Ascending aorta (tissue), 2 donors: ENCODE results near the gene ZNF786. TPM values are rescaled to one million over a fixed set of nuclear protein-coding genes. Genes with fewer than 3 reads are reported as not detected.

Experiments
- DNase-seq, 2 donors: peaks; one replicate each; pipeline ENCODE4 v3.0.0-alpha.2; 2019; ENCODE audit warnings: low spot score in 2 of 2
- H3K27ac ChIP-seq, 2 donors: fragments of 200-600 bp; sonication (generic); one replicate each; pipeline ENCODE4 v1.5.1; 2016 to 2017; ENCODE audit warnings: mild to moderate bottlenecking in 1 of 2
- H3K27me3 ChIP-seq: fragments of 200-600 bp; sonication (generic); one replicate; pipeline ENCODE4 v1.5.1; 2017
- H3K36me3 ChIP-seq, 2 donors: fragments of 200-600 bp; sonication (generic); one replicate each; pipeline ENCODE4 v1.5.1; 2016
- H3K4me1 ChIP-seq, 2 donors: fragments of 200-600 bp; sonication (generic); one replicate each; pipeline ENCODE4 v1.5.1; 2016 to 2017; ENCODE audit warnings: mild to moderate bottlenecking in 1 of 2
- H3K4me3 ChIP-seq, 2 donors: fragments of 200-600 bp; sonication (generic); one replicate each; pipeline ENCODE4 v1.5.1; 2016 to 2017; ENCODE audit warnings: mild to moderate bottlenecking in 1 of 2
- H3K9me3 ChIP-seq, 2 donors: fragments of 200-600 bp; sonication (generic); one replicate each; pipeline ENCODE4 v1.5.1; 2016
- intact Hi-C: fragments of 100-400 bp; cut with DNase I; formaldehyde crosslinking; loops from one replicate; pipeline ENCODE4 v1.15.1; 2023
- total RNA-seq: library from RNA; depleted of rRNA; stranded (reverse); fragments of >200 nt; gene quantifications from one replicate; pipeline ENCODE4 v1.1.0, GENCODE V29; 2016
- TF ChIP-seq, protein P1 (sequence below), 3 experiments: fragments of 200-600 bp in 2 of 3; fragments of 450-650 bp in 1 of 3; sonication (generic) in 2 of 3; IDR thresholded peaks; one replicate each; pipeline ENCODE4 v1.5.1; 2016 to 2019; ENCODE audit warnings: antibody characterized with exemption in 3 of 3, mild to moderate bottlenecking in 1 of 3, moderate library complexity in 1 of 3

ZNF786 gene, protein sequence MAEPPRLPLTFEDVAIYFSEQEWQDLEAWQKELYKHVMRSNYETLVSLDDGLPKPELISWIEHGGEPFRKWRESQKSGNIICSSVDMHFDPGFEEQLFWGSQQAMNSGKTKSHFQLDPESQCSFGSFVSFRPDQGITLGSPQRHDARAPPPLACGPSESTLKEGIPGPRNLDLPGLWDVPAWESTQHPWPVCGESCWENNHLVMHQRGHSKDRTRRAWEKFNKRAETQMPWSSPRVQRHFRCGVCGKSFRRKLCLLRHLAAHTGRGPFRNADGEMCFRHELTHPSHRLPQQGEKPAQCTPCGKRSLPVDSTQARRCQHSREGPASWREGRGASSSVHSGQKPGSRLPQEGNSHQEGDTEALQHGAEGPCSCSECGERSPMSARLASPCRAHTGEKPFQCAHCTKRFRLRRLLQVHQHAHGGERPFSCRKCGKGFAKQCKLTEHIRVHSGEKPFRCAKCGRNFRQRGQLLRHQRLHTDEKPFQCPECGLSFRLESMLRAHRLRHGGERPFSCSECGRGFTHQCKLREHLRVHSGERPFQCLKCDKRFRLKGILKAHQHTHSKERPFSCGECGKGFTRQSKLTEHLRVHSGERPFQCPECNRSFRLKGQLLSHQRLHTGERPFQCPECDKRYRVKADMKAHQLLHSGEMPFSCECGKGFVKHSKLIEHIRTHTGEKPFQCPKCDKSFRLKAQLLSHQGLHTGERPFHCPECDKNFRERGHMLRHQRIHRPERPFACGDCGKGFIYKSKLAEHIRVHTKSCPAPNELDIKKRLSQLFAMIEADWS
- 8.4 TPM for total RNA-seq

DNA sequence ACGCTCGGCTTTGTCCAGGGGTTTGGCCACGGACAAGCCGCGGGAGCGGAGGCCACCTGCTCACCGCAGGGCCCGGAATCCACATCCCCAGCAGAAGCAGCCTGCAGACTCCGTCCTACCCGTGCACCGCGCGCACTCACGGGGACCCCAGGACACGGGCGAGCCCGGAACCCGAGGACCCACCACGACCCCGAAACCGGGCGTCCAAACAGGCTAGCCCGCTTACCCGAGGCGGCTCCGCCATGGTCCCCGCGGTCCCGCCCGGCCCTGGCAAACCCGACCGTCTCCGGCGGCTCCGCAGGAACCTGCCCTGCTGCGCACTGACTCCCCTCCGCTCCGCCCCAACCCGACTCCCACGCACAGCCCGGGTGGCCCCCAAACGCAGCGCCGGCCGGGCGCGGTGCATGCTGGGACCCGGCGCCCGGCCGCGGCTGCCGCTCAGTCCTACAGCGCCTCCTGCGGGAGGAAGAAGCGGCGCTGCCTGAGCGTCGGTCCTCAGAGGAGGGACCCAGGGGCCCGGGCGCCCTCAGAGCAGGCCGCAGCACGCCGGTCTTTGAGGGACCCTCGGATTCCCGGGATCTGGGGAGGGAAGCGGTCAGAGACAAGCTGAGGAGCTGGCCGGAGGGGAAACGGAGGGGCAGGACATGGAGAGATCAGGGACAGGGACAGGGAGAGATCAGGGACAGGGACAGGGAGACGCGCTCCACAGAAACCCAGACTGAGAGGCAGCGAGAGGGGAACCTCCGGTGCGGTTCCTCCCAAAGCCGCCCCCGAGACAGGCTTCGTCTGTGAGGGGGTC is at the start of gene ZNF786:
TSS of gene ZNF786 (minus strand) at position 322 of the 799 bp plus-strand sequence. CDS start at position 244, 78 bp downstream.
- intact Hi-C loops, result loop anchor here (1.0 to 2.0 kb wide), 5 partner anchors 25 to 103 kb away; partner anchors contain the start of genes PDIA4 and ZNF425
- peak; percentile 29 to 92 for DNase-seq
- H3K36me3 ChIP-seq, result no peaks in the 10 kb centered on the region
- H3K9me3 ChIP-seq, result no peaks in the 10 kb centered on the region
- H3K27me3 ChIP-seq, result no peaks in the 10 kb centered on the region
- peak within 1 kb of the TSS; percentile 96 to 97 for H3K27ac ChIP-seq
- H3K4me3 ChIP-seq, result peak within 1 kb of the TSS; percentile 95 to 97
- H3K4me1 ChIP-seq, result peaks cover 0 to 7% of the 10 kb centered on the region in 2 donors
- TF ChIP-seq, protein P1, sequence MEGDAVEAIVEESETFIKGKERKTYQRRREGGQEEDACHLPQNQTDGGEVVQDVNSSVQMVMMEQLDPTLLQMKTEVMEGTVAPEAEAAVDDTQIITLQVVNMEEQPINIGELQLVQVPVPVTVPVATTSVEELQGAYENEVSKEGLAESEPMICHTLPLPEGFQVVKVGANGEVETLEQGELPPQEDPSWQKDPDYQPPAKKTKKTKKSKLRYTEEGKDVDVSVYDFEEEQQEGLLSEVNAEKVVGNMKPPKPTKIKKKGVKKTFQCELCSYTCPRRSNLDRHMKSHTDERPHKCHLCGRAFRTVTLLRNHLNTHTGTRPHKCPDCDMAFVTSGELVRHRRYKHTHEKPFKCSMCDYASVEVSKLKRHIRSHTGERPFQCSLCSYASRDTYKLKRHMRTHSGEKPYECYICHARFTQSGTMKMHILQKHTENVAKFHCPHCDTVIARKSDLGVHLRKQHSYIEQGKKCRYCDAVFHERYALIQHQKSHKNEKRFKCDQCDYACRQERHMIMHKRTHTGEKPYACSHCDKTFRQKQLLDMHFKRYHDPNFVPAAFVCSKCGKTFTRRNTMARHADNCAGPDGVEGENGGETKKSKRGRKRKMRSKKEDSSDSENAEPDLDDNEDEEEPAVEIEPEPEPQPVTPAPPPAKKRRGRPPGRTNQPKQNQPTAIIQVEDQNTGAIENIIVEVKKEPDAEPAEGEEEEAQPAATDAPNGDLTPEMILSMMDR (IDR thresholded peaks at IDR 0.05), result peak; percentile 91 to 97 (median 94)

DNA sequence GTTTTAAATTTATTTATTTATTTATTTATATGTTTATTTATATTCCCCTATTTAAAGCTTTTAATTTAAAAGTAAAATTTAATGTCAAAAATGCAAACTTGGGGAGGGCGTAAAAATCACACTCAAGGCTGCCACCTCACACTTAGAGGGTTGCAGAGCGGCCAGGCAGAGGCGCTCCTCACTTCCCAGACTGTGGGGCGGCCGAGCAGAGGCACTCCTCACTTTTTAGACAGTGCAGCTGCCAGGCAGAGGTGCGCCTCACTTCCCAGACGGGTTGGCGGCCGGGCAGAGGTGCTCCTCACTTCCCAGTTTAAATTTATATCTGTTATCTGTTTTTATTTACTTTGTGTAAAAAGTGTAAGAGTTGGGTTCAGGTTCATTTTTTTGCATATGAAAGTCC is 45.6 kb upstream of the ZNF786 start:
- Histone ChIP-seq H3K4me3 (no peak overlapping the region), H3K27me3 (no peaks in the 10 kb centered on the region), H3K4me1 (no peaks in the 10 kb centered on the region), H3K9me3 (no peaks in the 10 kb centered on the region), H3K27ac (no peak overlapping the region), H3K36me3 (peaks cover 0 to 3% of the 10 kb centered on the region in 2 donors)
- intact Hi-C loops, result no loop called here
- peak in 1 of 2 donors; percentile 18 for DNase-seq
- TF ChIP-seq, protein P1 (IDR thresholded peaks at IDR 0.05), result no peak

DNA sequence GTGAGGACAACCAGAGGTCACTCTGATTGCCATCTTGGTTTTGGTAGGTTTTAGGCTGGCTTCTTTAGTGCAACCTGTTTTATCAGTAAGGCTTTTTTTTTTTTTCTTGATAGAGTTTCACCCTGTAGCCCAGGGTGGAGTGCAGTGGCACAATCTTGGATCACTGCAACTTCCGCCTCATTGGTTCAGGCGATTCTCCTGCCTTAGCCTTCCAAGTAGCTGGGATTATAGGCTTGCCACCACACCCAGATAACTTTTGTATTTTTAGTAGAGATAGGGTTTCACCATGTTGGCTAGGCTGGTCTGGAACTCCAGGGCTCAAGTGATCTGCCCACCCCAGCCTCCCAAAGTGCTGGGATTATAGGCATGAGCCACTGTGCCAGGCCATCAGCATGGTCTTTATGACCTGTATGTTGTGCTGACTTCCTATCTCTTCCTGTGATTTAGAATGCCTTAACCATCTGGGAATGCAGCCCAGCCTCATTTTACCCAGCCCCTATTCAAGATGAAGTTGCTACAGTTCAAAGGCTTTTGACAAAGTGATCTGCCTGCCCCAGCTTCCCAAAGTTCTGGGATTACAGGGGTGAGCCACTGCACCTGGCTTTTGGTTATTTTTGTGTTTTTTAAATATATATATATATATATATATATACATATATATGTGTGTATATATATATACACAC is 42.7 kb upstream of the ZNF786 start:
- H3K27ac ChIP-seq, result no peak overlapping the region
- no peaks in the 10 kb centered on the region for H3K27me3 ChIP-seq
- H3K4me1 ChIP-seq, result no peaks in the 10 kb centered on the region
- peaks cover 0 to 3% of the 10 kb centered on the region in 2 donors for H3K36me3 ChIP-seq
- intact Hi-C loops, result no loop called here
- TF ChIP-seq, protein P1 (IDR thresholded peaks at IDR 0.05), result no peak
- no peak for DNase-seq
- no peak overlapping the region for H3K4me3 ChIP-seq
- H3K9me3 ChIP-seq, result no peaks in the 10 kb centered on the region

DNA sequence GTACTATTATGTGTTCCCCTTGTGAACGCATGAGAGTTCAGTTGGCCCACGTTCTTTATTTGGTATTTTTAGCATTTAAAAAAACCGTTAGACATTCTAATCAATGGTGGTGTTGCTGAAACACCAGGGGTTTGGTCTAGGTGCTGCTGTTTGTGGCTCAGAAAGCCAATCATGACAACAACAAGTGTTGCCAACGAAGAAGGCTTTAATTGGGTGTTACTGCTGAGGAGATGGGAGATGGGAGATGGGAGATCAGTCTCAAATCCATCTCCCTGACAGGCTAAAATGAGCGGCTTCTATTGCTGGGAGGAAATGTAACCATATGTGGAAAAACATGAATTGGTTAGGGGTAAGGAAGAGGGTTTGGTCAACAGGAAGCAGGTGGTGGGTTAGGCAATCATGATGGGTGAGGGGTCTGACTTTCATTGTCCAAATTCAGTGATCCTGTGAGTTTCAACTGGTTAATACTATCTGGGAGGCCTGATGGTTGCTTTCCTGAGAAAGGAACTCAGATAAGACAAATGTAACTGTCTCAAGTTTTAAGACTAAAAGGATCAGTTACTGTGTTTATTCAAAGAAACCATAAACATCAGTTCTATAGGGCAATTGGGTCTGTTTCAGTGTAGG is 40.2 kb upstream of the ZNF786 start:
- H3K27ac ChIP-seq, result no peak overlapping the region
- H3K27me3 ChIP-seq, result no peaks in the 10 kb centered on the region
- H3K9me3 ChIP-seq, result no peaks in the 10 kb centered on the region
- TF ChIP-seq, protein P1 (IDR thresholded peaks at IDR 0.05), result no peak
- intact Hi-C loops, result no loop called here
- DNase-seq, result no peak
- no peaks in the 10 kb centered on the region for H3K4me1 ChIP-seq
- no peak overlapping the region for H3K4me3 ChIP-seq
- peaks cover 0 to 3% of the 10 kb centered on the region in 2 donors for H3K36me3 ChIP-seq
